Fibroblast of mammary gland (primary cell): Measurements from ENCODE around the gene EHMT2.

Experiments
- DNase-seq: peaks from one replicate; pipeline ENCODE4 v3.0.0-alpha.2; 2010; ENCODE audit warnings: low read depth
- H3K4me3 ChIP-seq: 2 replicates; pipeline ENCODE4 v1.5.1; 2011; ENCODE audit warnings: low read depth, mild to moderate bottlenecking, low read length, moderate library complexity; ENCODE audit not compliant: control insufficient read depth
- CTCF ChIP-seq: conservative IDR thresholded peaks from 2 replicates; pipeline ENCODE4 v1.5.1; 2011; ENCODE audit warnings: low read depth, low read length, inconsistent platforms; ENCODE audit not compliant: control insufficient read depth, insufficient read depth

EHMT2 gene

GRCh38 chr6:31878726-31879125, 18.8 kb downstream of the EHMT2 start, which contains the start of gene SLC44A4:
SLC44A4 (minus strand) TSS chr6:31878997; CDS start chr6:31878980, 17 bp downstream.
- DNase-seq: no peak
- TF ChIP-seq CTCF: no peak
- H3K4me3 ChIP-seq: no peak within 1 kb of the TSS

GRCh38 chr6:31878222-31878621, 19.3 kb downstream of the EHMT2 start:
- H3K4me3 ChIP-seq: no peak overlapping the region
- DNase-seq: no peak
- TF ChIP-seq CTCF: no peak

GRCh38 chr6:31877651-31878161, 19.8 kb downstream of the EHMT2 start:
- DNase-seq: no peak
- H3K4me3 ChIP-seq: no peak overlapping the region
- no peak for TF ChIP-seq CTCF

GRCh38 chr6:31877125-31877650, 20.3 kb downstream of the EHMT2 start:
- no peak for TF ChIP-seq CTCF
- H3K4me3 ChIP-seq: no peak overlapping the region
- no peak for DNase-seq

- DNase-seq: no peak
- no peak for TF ChIP-seq CTCF
- no peak overlapping the region for H3K4me3 ChIP-seq
Observed at GRCh38 chr6:31876357-31876756, 21.1 kb downstream of the EHMT2 start.

- no peak for TF ChIP-seq CTCF
- H3K4me3 ChIP-seq: no peak overlapping the region
- DNase-seq: no peak
Observed at GRCh38 chr6:31875877-31876276, 21.6 kb downstream of the EHMT2 start.
